ENCODE results near the gene CWC27.

Gene CWC27

DNA sequence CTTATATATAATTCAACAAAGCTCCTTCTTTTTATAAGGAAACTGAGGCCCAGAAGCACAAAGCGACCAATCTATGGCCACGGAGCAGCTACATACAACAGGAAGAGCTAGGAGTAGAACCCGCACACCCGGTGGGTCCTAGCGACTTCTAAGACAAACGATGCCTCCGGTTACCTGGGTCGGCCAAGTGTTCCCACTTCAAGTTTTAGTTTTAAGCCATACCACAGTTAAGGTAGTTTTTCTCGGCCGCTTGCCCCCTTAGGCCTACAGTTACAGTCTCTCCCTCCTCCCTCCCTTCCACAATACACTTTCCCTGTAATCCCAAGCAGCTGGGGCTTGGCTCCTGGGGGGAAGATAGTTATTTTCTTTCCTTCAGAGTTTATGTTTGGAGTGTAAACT lies 772 bp upstream of the CWC27 start:
- peak overlapping the region; percentile 99 for H3K4me3 Mint-ChIP-seq
- no peaks in the 10 kb centered on the region for H3K27me3 Mint-ChIP-seq
- H3K36me3 Mint-ChIP-seq (ENCODE audit: low read depth): peaks cover 17% of the 10 kb centered on the region
- peaks cover 56% of the 10 kb centered on the region for H3K4me1 Mint-ChIP-seq (ENCODE audit: low read depth)
- H3K9me3 Mint-ChIP-seq: no peaks in the 10 kb centered on the region
- peak overlapping the region; percentile 98 for H3K27ac Mint-ChIP-seq

GRCh38 chr5:64769855-64770254 lies 1.1 kb downstream of the CWC27 start:
- Mint-ChIP-seq H3K36me3 (ENCODE audit: low read depth) (peaks cover 12% of the 10 kb centered on the region), H3K4me1 (ENCODE audit: low read depth) (peaks cover 64% of the 10 kb centered on the region), H3K27ac (no peak overlapping the region), H3K4me3 (peak overlapping the region; percentile 99), H3K27me3 (no peaks in the 10 kb centered on the region), H3K9me3 (no peaks in the 10 kb centered on the region)

DNA sequence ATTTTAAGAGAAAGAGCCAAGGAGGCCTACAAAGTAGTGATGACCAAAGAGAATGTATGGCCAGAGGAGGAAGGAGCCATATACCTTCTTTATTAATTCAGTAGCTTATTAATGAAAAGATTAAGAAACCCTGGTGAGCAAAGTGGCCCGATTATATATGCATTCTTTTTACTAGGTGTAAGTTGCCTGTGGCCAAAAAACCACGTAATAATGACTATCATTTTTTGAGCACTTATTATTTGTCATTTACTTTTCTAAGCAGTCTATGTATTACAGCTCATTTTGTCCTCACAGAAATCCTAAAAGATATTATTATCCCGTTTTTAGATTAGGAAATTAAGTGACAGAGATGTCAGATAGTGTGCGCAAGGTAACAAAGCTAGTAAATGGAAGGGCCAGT lies 3.0 kb downstream of the CWC27 start:
- H3K27ac Mint-ChIP-seq: no peak overlapping the region
- peaks cover 48% of the 10 kb centered on the region for H3K4me1 Mint-ChIP-seq (ENCODE audit: low read depth)
- no peak overlapping the region for H3K4me3 Mint-ChIP-seq

GRCh38 chr5:64773533-64773932 lies 4.8 kb downstream of the CWC27 start:
- Mint-ChIP-seq H3K27me3 (no peaks in the 10 kb centered on the region), H3K9me3 (no peaks in the 10 kb centered on the region), H3K36me3 (ENCODE audit: low read depth) (peaks cover 16% of the 10 kb centered on the region), H3K27ac (no peak overlapping the region), H3K4me3 (no peak overlapping the region), H3K4me1 (ENCODE audit: low read depth) (peaks cover 37% of the 10 kb centered on the region)

More for the DNA sequence above, 3.0 kb downstream of the CWC27 start:
- Mint-ChIP-seq H3K9me3 (no peaks in the 10 kb centered on the region), H3K27me3 (no peaks in the 10 kb centered on the region), H3K36me3 (ENCODE audit: low read depth) (peaks cover 20% of the 10 kb centered on the region)

- Mint-ChIP-seq H3K36me3 (ENCODE audit: low read depth) (peaks cover 29% of the 10 kb centered on the region), H3K27me3 (no peaks in the 10 kb centered on the region), H3K4me3 (no peak overlapping the region), H3K4me1 (ENCODE audit: low read depth) (peaks cover 23% of the 10 kb centered on the region), H3K27ac (peak overlapping the region; percentile 8), H3K9me3 (no peaks in the 10 kb centered on the region)
Measured at GRCh38 chr5:64775291-64775690, 6.6 kb downstream of the CWC27 start.

DNA sequence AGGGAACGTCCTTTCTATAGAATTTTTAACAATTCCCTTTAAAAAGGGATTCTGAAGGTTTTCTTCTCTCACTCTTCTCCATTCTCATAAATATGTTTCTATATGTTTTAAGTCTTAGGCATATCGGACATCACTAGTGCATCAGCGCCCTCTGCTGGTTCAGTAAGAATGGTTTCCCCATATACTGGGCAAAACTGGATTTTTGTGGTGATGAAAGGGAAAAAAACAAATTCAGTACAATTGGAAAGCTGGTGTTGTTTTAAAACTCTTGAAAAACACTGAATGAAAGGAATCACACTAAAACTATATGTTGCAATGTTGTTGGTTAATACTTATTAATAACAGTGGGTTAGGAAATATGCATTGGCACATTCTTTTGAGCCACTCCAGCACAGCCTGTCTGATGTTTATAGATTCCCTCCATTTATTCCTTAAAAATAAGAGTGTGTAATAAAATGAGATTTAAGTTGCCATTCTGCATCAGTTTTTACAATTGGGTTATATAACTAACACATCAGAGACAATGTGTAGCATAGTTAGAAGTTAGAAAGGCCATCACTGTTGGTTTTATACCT lies 15.8 kb downstream of the CWC27 start:
- Mint-ChIP-seq H3K9me3 (no peaks in the 10 kb centered on the region), H3K27me3 (no peaks in the 10 kb centered on the region), H3K4me3 (no peak overlapping the region), H3K27ac (no peak overlapping the region), H3K36me3 (ENCODE audit: low read depth) (peaks cover 21% of the 10 kb centered on the region), H3K4me1 (ENCODE audit: low read depth) (no peaks in the 10 kb centered on the region)

DNA sequence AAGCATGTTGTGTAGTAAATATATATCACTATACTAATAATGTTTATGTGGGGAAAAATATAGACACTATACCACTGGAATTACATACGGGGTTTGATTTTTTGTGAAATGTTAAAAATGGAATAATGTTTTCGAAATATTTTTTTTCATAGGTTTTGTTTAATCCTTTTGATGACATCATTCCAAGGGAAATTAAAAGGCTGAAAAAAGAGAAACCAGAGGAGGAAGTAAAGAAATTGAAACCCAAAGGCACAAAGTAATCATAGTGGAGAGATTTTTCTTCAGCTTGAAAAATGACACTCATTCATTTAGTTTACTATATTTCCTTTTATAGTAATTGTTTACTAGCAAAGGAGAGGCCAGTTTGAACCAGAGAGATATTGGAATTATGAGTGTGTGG lies 17.6 kb downstream of the CWC27 start:
- no peaks in the 10 kb centered on the region for H3K27me3 Mint-ChIP-seq
- H3K36me3 Mint-ChIP-seq (ENCODE audit: low read depth): peaks cover 27% of the 10 kb centered on the region
- H3K9me3 Mint-ChIP-seq: no peaks in the 10 kb centered on the region
- no peak overlapping the region for H3K27ac Mint-ChIP-seq
- peaks cover 6% of the 10 kb centered on the region for H3K4me1 Mint-ChIP-seq (ENCODE audit: low read depth)
- H3K4me3 Mint-ChIP-seq: no peak overlapping the region

DNA sequence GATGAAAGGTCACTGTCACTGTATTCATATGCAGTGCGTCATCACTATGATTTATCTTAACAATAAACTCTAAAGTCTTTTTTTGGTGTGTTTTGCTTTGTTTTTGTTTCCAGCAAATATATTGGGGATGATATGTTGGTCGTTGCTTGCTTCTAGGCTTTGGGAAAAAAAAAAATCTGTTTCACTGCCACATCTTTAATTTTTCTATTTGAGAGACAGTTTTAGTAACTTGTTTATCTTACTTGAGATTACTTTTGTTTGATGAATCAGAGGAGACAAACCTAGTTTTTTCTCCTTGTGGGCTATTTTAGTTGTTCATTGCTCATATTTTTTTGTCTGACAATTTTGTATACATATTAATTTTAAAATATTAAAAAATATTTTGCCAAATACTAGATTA lies 19.4 kb downstream of the CWC27 start:
- Mint-ChIP-seq H3K27ac (no peak overlapping the region), H3K36me3 (ENCODE audit: low read depth) (peaks cover 33% of the 10 kb centered on the region), H3K4me3 (no peak overlapping the region), H3K27me3 (no peaks in the 10 kb centered on the region), H3K4me1 (ENCODE audit: low read depth) (peaks cover 6% of the 10 kb centered on the region), H3K9me3 (no peaks in the 10 kb centered on the region)

GRCh38 chr5:64789457-64789856 lies 20.7 kb downstream of the CWC27 start:
- no peak overlapping the region for H3K4me3 Mint-ChIP-seq
- H3K36me3 Mint-ChIP-seq (ENCODE audit: low read depth): peaks cover 32% of the 10 kb centered on the region
- no peaks in the 10 kb centered on the region for H3K9me3 Mint-ChIP-seq
- no peaks in the 10 kb centered on the region for H3K27me3 Mint-ChIP-seq
- no peak overlapping the region for H3K27ac Mint-ChIP-seq
- peaks cover 6% of the 10 kb centered on the region for H3K4me1 Mint-ChIP-seq (ENCODE audit: low read depth)

- peaks cover 6% of the 10 kb centered on the region for H3K4me1 Mint-ChIP-seq (ENCODE audit: low read depth)
- H3K9me3 Mint-ChIP-seq: no peaks in the 10 kb centered on the region
- H3K4me3 Mint-ChIP-seq: no peak overlapping the region
- H3K36me3 Mint-ChIP-seq (ENCODE audit: low read depth): peaks cover 31% of the 10 kb centered on the region
- H3K27me3 Mint-ChIP-seq: no peaks in the 10 kb centered on the region
- peak overlapping the region; percentile 13 for H3K27ac Mint-ChIP-seq
Measured at GRCh38 chr5:64790210-64790609, 21.5 kb downstream of the CWC27 start.

DNA sequence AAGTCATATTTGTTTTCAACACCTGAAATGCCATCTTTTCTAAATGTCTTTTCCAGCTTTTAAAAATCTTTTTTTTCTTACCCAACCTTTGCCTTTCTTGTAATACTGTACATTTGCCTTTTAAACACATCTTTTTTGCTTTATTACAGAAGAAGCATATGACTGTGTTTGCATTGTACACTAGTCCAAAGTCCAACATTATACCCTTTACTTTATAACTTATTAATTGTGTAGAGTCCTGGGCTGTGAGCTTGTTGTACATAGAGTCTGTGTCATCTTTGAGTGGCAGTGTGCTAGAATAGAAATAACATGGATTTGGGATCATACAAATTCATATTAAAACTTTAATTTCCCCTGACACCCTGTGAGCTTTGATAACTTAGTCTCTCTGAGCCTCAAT lies 23.7 kb downstream of the CWC27 start:
- Mint-ChIP-seq H3K9me3 (no peaks in the 10 kb centered on the region), H3K36me3 (ENCODE audit: low read depth) (peaks cover 21% of the 10 kb centered on the region), H3K4me3 (no peak overlapping the region), H3K4me1 (ENCODE audit: low read depth) (peaks cover 6% of the 10 kb centered on the region), H3K27me3 (no peaks in the 10 kb centered on the region), H3K27ac (no peak overlapping the region)

- no peak overlapping the region for H3K4me3 Mint-ChIP-seq
- H3K27me3 Mint-ChIP-seq: no peaks in the 10 kb centered on the region
- H3K4me1 Mint-ChIP-seq (ENCODE audit: low read depth): peaks cover 6% of the 10 kb centered on the region
- H3K27ac Mint-ChIP-seq: no peak overlapping the region
- no peaks in the 10 kb centered on the region for H3K9me3 Mint-ChIP-seq
- peaks cover 21% of the 10 kb centered on the region for H3K36me3 Mint-ChIP-seq (ENCODE audit: low read depth)
Measured at GRCh38 chr5:64794053-64794770, 25.5 kb downstream of the CWC27 start.

DNA sequence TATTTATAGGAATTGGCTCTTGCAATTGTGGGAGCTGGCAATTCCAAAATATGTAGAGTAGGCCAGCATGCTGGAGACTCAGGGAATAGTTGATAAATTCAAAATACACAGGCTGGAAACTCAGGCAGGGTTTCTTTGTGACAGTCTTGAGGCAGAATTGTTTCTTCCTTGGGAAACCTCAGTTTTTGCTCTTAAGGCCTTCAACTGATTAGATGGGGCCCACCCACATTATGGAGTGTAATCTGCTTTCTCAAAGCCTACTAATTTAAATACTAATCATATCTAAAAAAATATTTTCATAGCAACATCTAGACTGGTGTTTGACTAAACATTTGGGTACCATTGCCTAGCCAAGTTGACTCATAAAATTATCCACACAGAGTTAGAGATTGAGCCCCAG lies 27.6 kb downstream of the CWC27 start:
- no peak overlapping the region for H3K4me3 Mint-ChIP-seq
- H3K27ac Mint-ChIP-seq: no peak overlapping the region
- H3K9me3 Mint-ChIP-seq: no peaks in the 10 kb centered on the region
- H3K27me3 Mint-ChIP-seq: no peaks in the 10 kb centered on the region
- peaks cover 26% of the 10 kb centered on the region for H3K36me3 Mint-ChIP-seq (ENCODE audit: low read depth)
- no peaks in the 10 kb centered on the region for H3K4me1 Mint-ChIP-seq (ENCODE audit: low read depth)

DNA sequence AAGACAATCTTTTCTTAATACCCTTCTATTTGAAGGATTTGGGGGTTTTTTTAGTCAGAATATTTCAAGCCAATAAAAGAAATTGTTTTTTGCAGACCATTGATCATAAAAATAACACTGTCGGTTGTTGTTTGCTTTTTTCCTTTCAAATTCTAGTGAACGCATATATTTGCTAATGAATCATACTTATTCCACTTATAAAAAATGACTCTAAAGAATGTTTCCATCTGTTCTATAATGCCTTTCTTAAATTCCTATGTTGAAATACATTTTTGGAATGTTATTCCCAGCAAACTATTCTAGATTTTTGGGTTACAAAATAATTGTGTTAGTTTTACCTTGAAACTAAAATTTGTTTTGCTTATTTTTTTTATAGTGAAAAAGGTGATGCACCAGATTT lies 32.2 kb downstream of the CWC27 start:
- H3K27me3 Mint-ChIP-seq: no peaks in the 10 kb centered on the region
- no peak overlapping the region for H3K4me3 Mint-ChIP-seq
- peaks cover 16% of the 10 kb centered on the region for H3K36me3 Mint-ChIP-seq (ENCODE audit: low read depth)
- H3K27ac Mint-ChIP-seq: no peak overlapping the region
- no peaks in the 10 kb centered on the region for H3K9me3 Mint-ChIP-seq
- H3K4me1 Mint-ChIP-seq (ENCODE audit: low read depth): no peaks in the 10 kb centered on the region

DNA sequence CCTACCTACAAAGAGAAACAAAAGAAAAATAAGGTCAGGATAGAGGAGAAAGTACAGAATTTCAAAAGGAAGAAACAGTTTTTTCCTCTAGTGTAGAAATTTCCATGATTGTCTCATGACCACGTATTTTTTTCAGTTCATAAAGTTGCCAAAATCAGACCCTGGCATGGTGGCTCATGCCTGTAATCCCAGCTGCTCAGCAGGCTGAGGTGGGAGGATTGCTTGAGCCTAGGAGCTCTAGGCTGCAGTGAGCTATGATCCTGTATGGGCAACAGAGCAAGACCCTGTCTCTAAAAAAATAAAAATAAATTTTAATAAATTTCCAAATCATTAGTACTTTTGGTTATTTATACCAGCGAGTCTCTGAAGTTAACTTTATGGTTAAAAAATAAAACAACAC lies 37.8 kb downstream of the CWC27 start:
- H3K27me3 Mint-ChIP-seq: no peaks in the 10 kb centered on the region
- H3K9me3 Mint-ChIP-seq: no peaks in the 10 kb centered on the region
- H3K27ac Mint-ChIP-seq: no peak overlapping the region
- H3K36me3 Mint-ChIP-seq (ENCODE audit: low read depth): peaks cover 11% of the 10 kb centered on the region
- no peaks in the 10 kb centered on the region for H3K4me1 Mint-ChIP-seq (ENCODE audit: low read depth)
- H3K4me3 Mint-ChIP-seq: no peak overlapping the region

- Mint-ChIP-seq H3K9me3 (no peaks in the 10 kb centered on the region), H3K27ac (no peak overlapping the region), H3K27me3 (no peaks in the 10 kb centered on the region), H3K4me3 (no peak overlapping the region), H3K4me1 (ENCODE audit: low read depth) (no peaks in the 10 kb centered on the region), H3K36me3 (ENCODE audit: low read depth) (peaks cover 11% of the 10 kb centered on the region)
Measured at GRCh38 chr5:64807520-64807919, 38.8 kb downstream of the CWC27 start.

All from stimulated activated naive CD8-positive, alpha-beta T cell treated with anti-CD3 and anti-CD28 coated beads, Interleukin-15, Interleukin-2, amounts not matched to agents 100 ng/mL and 50 ng/mL, for 24 hours (primary cell).